ENCODE data around the gene YTHDF1.

Gene YTHDF1

DNA sequence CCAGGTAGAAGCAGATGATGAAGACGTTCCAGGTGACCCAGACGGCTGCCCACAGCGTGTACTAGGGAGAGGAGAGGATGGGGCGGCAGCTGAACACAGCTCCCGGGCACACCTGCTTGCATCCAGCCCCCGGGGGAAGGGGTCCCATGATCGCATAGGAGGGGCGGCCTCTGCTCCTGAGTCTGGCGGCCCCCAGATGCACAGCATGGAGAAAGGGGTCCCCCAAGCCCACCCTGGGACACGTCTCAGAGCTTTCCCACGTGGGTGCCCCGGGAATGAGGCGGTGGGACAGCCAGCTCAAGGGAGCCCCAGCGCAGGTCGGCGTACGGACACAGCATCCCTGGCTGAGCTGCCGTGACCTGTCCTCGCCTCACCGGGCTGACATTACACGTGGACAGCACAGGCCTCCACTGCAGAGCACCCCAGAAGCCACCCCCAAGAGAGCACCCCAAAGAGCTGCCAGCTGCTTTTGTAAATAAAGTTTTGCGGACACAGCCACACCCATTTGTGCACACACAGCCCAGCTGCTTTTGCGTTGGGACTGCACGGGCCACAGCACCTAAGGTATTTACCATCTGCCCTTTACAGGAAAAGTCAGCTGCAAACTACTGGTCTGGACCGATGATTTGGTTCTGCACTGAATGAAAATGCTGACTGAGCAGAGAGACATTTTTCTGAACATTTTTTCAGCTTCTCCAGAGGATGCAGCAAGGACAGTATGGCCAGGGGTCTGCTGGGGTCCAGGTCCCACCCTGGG is 33.1 kb upstream of the YTHDF1 start:
- DNase-seq (ENCODE audit: low read depth in 1 of 2, low spot score in 1 of 2) = no peak

DNA sequence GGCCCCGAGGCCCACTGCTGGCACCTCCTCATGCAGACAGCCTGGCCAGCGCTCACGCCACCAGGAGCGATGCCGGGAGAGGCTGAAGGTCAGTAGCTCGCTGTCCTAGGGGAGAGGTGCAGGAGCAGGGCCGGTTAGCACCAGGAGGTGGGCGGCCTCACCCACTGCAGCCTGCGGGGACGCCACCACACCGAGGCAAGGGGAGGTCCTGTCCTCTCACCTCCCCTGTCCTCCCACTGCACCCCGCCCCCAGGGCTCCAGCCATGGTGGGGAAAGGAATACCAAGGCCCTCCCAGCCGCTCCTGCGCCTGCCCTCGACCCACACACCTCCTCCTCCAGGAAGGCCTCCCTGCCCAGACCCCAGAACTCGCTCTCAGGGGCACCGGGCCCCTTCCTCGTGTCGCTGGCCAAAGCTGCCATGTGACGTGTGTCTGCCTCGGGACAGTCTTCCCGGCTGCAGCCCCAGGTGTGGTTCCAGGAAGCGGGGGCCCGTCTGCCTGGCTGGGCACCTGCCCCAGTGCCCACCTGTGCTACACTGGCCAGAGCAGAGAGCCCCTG is 31.8 kb upstream of the YTHDF1 start:
- no peak for DNase-seq (ENCODE audit: low read depth in 1 of 2, low spot score in 1 of 2)

DNA sequence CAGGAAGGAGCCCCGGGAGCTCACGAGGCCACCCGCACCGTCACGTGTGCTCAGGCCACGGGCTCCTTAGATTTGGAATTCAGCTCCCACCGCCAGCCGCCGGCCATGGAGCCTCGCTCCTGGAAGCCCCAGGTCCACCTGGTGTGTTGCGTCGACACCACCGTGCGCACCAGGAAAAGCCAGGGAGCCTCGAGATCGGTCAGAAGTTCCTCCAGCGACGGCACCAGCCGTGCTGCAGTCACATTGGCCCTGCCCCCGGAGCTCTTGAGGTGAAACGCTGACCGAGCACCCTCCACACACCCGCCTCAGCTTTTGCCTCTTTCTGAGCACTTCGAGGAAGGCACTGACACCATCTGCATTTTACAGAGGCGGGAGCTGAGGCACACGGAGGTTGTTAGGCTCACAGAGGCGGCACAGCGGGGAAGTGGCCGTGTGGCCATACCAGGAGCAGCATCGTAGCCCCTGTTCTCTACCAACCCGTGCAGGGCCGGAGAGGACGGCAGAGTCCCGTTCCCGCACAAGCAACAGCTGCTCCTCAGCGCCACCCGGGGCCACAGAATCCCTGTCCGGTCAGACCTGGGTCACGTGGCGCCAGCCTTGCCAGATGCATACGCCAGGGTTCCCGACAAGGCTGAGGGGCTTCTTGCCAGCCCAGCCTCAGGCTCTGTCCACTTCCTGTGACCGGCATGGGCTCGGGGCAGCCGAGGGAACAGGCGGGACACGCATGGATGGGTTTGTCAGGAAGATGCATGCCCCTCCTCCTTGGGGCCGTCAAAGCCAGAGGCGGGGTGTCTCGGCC is 30.8 kb upstream of the YTHDF1 start:
- no peak for DNase-seq (ENCODE audit: low read depth in 1 of 2, low spot score in 1 of 2)

DNA sequence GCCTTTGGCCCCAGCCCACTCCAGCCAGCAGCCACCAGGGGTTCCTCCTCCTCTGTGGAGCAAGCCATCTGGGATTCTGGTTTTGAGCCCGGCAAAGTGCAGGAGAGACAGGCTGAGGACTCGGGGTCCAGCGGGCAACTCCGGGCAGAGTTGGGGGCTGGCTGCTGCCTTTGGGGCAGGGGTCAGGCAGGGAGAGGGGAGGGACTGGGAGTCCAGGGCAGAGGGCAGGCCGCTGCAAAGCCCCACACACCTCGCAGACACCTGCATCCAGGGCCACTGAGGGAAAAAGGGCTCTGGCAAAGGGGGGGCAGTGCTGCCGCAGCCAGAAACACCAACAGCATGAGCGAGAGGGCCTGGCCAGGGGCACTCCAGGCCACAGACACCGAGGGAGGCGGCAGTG is 28.5 kb upstream of the YTHDF1 start:
- no peak for DNase-seq (ENCODE audit: low read depth in 1 of 2, low spot score in 1 of 2)

- DNase-seq (ENCODE audit: low read depth in 1 of 2, low spot score in 1 of 2) = no peak
These were observed 27.8 kb upstream of the YTHDF1 start for GRCh38 chr20:63243604-63244247.

GRCh38 chr20:63242736-63243135 is 26.8 kb upstream of the YTHDF1 start:
- DNase-seq (ENCODE audit: low read depth in 1 of 2, low spot score in 1 of 2) = no peak

DNA sequence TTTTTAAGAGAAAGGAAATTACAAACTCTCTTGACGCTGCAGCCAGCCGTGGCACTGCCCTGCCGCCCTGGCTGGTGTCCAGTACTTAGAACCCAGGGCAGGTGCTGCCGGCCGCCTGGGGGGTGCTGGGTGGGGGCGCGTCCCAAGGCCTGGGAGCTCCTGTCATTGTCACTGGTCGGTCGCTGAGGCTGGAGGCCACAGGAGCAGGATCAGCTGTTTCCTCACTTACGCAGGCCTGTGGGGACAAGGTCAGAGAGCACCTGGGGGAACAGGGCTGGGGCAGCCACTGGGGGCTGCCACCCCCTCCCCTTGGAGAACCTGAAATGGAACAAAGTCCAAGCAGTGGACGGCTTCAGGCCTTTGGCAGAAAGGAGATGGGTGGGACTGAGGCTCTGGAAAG is 25.3 kb upstream of the YTHDF1 start:
- no peak for DNase-seq (ENCODE audit: low read depth in 1 of 2, low spot score in 1 of 2)

DNA sequence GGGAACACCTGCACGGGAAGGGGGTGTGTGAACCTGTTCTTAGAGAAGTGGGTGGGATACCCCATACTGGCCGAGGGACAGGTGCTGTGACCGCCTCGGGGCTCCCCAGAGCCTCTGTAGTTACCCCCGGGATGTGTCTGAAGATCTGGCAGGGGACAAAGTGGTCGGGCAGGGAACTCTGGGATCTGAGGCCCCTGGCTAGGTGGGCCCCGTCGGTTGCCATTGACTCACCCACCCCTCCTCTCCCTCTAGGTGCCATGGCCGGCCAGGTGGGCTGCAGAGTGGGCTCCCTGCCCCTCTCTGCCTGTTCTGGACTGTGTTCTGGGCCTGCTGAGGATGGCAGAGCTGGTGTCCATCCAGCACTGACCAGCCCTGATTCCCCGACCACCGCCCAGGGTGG is 24.1 kb upstream of the YTHDF1 start:
- no peak for DNase-seq (ENCODE audit: low read depth in 1 of 2, low spot score in 1 of 2)

DNA sequence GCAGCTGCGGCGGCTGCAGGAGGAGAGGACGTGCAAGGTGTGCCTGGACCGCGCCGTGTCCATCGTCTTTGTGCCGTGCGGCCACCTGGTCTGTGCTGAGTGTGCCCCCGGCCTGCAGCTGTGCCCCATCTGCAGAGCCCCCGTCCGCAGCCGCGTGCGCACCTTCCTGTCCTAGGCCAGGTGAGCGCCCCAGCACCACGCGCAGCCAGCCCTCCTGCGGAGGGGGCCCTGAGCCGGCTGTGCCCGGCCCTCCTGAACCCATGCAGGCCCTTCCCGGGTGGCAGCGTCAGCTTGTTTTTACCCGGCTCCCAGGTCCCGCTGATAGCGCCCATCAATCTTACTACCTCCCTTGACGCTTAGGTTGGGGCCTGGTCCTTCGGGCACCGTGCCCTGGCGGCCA is 23.5 kb upstream of the YTHDF1 start:
- no peak for DNase-seq (ENCODE audit: low read depth in 1 of 2, low spot score in 1 of 2)

DNA sequence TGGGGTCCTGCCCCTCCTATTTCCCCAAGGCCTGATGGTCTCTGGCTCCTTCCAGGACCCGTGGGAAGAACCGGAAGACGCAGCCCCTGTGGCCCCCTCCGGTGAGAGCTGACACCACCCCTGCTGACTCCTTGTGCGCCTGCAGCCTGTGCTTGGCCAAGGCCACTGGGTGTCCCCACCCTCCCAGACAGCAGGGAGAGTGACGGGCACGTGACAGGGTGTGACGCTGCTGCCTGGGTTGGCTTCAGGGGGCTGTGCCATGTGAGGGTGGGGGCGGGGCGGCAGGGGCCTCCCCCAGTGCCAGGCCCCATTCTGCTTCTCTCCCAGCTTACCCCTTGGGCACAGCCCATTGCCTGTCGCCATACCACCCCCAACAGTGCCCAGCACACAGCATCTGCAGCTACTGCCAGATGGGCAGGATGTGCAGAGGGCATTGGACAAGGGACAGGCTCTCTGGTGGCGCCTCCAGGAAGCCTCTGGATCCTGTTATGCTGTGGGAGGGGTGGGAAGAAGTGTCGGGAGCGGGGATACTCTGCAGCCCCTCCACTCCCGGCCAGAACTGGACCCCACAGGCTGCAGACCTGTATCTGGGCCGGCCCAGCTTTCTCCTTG is 22.7 kb upstream of the YTHDF1 start:
- no peak for DNase-seq (ENCODE audit: low read depth in 1 of 2, low spot score in 1 of 2)

DNA sequence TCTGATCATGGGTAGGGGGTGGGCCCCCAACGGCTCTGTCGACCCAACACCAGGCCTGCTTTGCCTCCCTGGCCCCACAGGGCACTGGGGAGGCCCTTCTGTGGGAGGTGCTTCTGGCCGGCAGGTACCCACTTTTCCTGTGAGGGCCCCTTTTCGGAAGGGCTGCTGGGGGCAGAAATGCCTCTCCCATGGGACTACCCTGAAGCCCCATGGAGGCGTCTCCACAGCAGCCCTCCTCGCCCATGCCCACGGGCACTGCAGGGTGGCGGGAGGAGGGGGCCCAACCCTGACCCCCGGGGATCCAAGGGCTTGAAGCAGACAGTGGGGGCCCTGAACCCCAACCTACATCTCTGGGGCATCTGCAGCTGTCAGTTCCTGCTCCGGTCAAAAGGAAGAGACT is 22.1 kb upstream of the YTHDF1 start:
- no peak for DNase-seq (ENCODE audit: low read depth in 1 of 2, low spot score in 1 of 2)

GRCh38 chr20:63236116-63236837 is 20.3 kb upstream of the YTHDF1 start:
- DNase-seq (ENCODE audit: low read depth in 1 of 2, low spot score in 1 of 2) = no peak

DNA sequence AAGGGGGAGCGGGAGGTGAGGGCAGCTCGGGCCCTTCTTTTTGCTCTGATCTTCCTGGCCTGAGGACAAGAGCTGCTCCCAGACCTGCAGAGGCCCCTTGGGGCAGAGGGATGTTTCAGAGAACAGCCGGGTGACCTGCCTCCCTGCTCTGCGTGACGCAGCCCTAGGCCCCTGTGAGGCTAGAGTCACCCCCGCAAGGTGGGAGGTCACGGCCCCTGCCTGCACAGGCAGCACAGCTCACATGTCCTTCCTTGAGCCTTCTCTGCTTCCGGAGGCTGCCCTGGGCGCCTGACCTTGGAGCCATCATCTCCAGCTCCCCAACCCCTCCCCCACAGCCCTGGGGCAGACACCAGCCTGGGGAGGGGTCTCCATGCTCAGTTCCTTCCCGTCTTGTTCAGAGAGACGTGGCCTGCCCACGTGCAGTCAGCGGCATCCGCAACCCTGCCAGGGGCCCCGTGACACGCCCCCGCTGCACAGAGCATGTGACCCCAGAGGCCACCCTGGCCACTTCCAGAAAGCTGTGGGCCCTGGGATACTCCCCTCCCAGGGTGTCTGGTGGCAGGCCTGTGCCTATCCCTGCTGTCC is 19.6 kb upstream of the YTHDF1 start, which contains the start of gene BIRC7:
Gene BIRC7, plus strand, starts transcription at position 507 of the 585 bp plus-strand sequence. CDS start 192 bp downstream, outside the sequence.
- DNase-seq (ENCODE audit: low read depth in 1 of 2, low spot score in 1 of 2) = no peak

DNA sequence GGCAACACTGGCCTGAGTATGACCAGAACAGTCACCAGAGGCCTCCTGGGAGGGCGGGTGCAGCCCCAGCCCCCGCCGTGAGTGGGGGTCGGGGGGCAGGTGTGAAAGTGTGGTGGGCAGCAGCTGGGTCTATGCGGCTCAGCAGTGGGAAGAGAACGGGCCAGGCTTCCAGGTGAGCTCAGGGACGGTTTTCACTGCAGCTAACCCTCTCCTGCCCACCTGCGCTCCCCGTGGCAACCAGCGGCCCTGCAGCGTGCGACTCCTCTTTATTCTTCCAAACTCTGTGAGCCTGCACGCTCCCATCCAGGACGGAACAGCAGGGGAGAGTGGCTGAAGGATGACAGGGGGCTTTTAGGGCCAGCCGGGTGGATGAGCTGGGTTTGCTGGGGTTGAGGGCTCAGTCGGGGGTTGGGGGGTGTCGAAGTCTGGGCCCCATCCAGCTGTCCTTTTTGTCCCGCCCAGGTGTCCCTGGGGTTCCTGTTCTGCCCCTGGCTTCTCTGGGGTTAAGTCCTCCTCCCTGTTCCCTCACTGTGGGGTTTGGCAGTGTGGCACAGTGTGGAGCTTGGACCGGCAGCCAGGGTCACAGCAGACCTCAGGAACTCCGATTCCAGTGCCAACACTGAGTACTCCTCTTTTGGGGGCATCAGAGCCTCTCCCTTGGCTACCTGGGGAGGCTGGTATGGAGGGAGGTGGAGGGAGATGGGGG is 18.9 kb upstream of the YTHDF1 start:
- no peak for DNase-seq (ENCODE audit: low read depth in 1 of 2, low spot score in 1 of 2)

GRCh38 chr20:63233924-63234323 is 18.0 kb upstream of the YTHDF1 start:
- no peak for DNase-seq (ENCODE audit: low read depth in 1 of 2, low spot score in 1 of 2)

GRCh38 chr20:63233061-63233344 is 17.1 kb upstream of the YTHDF1 start:
- DNase-seq (ENCODE audit: low read depth in 1 of 2, low spot score in 1 of 2) = no peak

GRCh38 chr20:63232235-63233060 is 16.5 kb upstream of the YTHDF1 start:
- no peak for DNase-seq (ENCODE audit: low read depth in 1 of 2, low spot score in 1 of 2)

- no peak for DNase-seq (ENCODE audit: low read depth in 1 of 2, low spot score in 1 of 2)
These were observed 14.9 kb upstream of the YTHDF1 start for GRCh38 chr20:63230800-63231268.

DNA sequence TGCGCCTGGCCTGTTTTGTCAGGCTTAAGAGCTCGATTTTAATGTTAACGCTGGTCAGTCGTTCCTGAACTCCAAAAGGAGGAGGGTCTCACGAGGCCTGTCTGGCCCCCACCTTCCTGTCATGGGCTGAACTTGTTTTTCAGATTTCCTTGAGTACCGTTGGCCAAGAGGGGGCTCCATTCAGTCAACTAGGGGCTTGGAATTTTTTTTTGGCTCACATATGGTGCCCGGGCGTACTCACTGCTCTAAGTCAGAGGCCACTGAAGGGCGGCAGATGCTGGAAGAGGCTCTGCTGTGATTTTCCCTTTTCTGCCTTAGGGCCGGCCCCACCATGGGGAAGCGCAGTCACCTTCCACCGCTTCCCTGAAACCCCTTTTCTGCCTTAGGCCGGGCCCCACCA is 12.9 kb upstream of the YTHDF1 start:
- DNase-seq (ENCODE audit: low read depth in 1 of 2, low spot score in 1 of 2) = no peak

All from activated CD4-positive, alpha-beta T cell treated with anti-CD3 and anti-CD28 coated beads, Interleukin-2, amount 50 U/mL, for 24 hours (primary cell).